T-cell (primary cell): ENCODE measurements around the gene SLC5A11. TPM values are rescaled to one million over a fixed set of nuclear protein-coding genes. Genes with fewer than 3 reads are reported as not detected.

Source experiments
- ATAC-seq, 4 experiments: fragments of 200-7000 bp in 3 of 4; fragments of 150-1000 bp in 1 of 4; cut with Tn5 transposase; replicated peaks in 1 of 4; 1 replicate in 3 of 4; 2 replicates in 1 of 4; pipeline ENCODE4 v1.10.0; 2021; ENCODE audit warnings: moderate library complexity in 3 of 4, mild to moderate bottlenecking in 2 of 4, moderate number of reproducible peaks in 1 of 4
- CTCF ChIA-PET, 2 donors: fragments of 300-600 bp; sonication (Branson Sonifier 250); formaldehyde crosslinking; loops; one replicate each; lab custom pipeline; 2022; ENCODE audit warnings: antibody characterized with exemption in 2 of 2; lab: Charles Lee
- POLR2A ChIA-PET, 2 donors: fragments of 300-600 bp; sonication (Branson Sonifier 250); formaldehyde crosslinking; loops; one replicate each; lab custom pipeline; 2022; ENCODE audit warnings: antibody characterized with exemption in 2 of 2; lab: Charles Lee
- DNase-seq, 35 experiments: peaks; one replicate each; pipeline versions ENCODE4 v3.0.0 to v3.0.0-alpha.2; 2013 to 2023
- H3K27ac ChIP-seq: one replicate; pipeline ENCODE4 v1.5.1; 2013; ENCODE audit warnings: low read length
- H3K27me3 ChIP-seq, 2 experiments: replicated peaks in 1 of 2; 1 replicate in 1 of 2; 2 replicates in 1 of 2; pipeline versions ENCODE4 v1.6.1 to v1.7.0; 2013; ENCODE audit warnings: low read length in 1 of 2, mixed read lengths in 1 of 2; ENCODE audit not compliant: control insufficient read depth in 2 of 2, insufficient read depth in 2 of 2; ENCODE audit errors: extremely low read depth in 1 of 2
- H3K36me3 ChIP-seq, 2 donors: 1 replicate in 1 of 2; 2 replicates in 1 of 2; pipeline versions ENCODE4 v1.6.1 to v1.7.0; 2013; ENCODE audit warnings: low read length in 1 of 2; ENCODE audit not compliant: control insufficient read depth in 2 of 2, insufficient read depth in 1 of 2; ENCODE audit errors: extremely low read depth in 1 of 2
- H3K4me1 ChIP-seq, 2 experiments: 1 replicate in 1 of 2; 2 replicates in 1 of 2; pipeline versions ENCODE4 v1.6.1 to v1.7.0; 2013; ENCODE audit warnings: low read length in 2 of 2, mixed read lengths in 1 of 2; ENCODE audit not compliant: insufficient read depth in 2 of 2, control insufficient read depth in 1 of 2; ENCODE audit errors: extremely low read depth in 1 of 2
- H3K4me3 ChIP-seq, 2 donors: 1 replicate in 1 of 2; 2 replicates in 1 of 2; pipeline versions ENCODE4 v1.5.1 to v1.7.0; 2013; ENCODE audit warnings: mild to moderate bottlenecking in 2 of 2, low read length in 1 of 2, moderate library complexity in 1 of 2; ENCODE audit not compliant: control insufficient read depth in 1 of 2; ENCODE audit errors: extremely low read depth in 1 of 2
- H3K9me3 ChIP-seq: 2 replicates; pipeline ENCODE4 v1.7.0; 2013
- H3K27ac Mint-ChIP-seq, 2 donors: one replicate each; pipeline ENCODE4 v1.8.0; 2020 to 2021; ENCODE audit warnings: mild to moderate bottlenecking in 2 of 2, mixed read lengths in 2 of 2
- H3K27me3 Mint-ChIP-seq, 2 donors: one replicate each; pipeline ENCODE4 v1.8.0; 2021 to 2022; ENCODE audit warnings: mixed read lengths in 2 of 2
- H3K36me3 Mint-ChIP-seq: one replicate; pipeline ENCODE4 v1.8.0; 2021; ENCODE audit warnings: mixed read lengths
- H3K4me1 Mint-ChIP-seq, 3 donors: one replicate each; pipeline ENCODE4 v1.8.0; 2020 to 2022; ENCODE audit warnings: mixed read lengths in 3 of 3, mild to moderate bottlenecking in 1 of 3
- H3K4me3 Mint-ChIP-seq, 3 donors: one replicate each; pipeline ENCODE4 v1.8.0; 2020 to 2022; ENCODE audit warnings: mild to moderate bottlenecking in 3 of 3, mixed read lengths in 3 of 3, moderate library complexity in 3 of 3
- H3K9me3 Mint-ChIP-seq, 3 donors: one replicate each; pipeline ENCODE4 v1.8.0; 2020 to 2022; ENCODE audit warnings: mixed read lengths in 3 of 3
- WGBS: methylation state at CpG from one replicate; pipeline ENCODE4 v1.1.5; 2013; ENCODE audit warnings: missing lambda C conversion rate; ENCODE audit not compliant: insufficient coverage; 5-methylcytosine and 5-hydroxymethylcytosine counted together
- total RNA-seq, 35 experiments: library from RNA in 6 of 35; stranded (reverse) in 6 of 35; fragments of 120-200 nt in 1 of 35; gene quantifications; one replicate each; pipeline versions ENCODE4 v1.2.1 to v1.2.4 and lab custom pipeline; 2013 to 2026

SLC5A11 gene
- total RNA-seq, 5 donors from 2014 or later (not counting 1 experiment from before 2014, with no cell fraction given) = 0.36 to 4.2 (median 0.62) TPM; not detected in 1

GRCh38 chr16:24929409-24929808, 83.6 kb downstream of the SLC5A11 start:
- Mint-ChIP-seq H3K36me3 (peaks cover 42% of the 10 kb centered on the region), H3K4me1 (no peaks in the 10 kb centered on the region), H3K27me3 (no peaks in the 10 kb centered on the region), H3K9me3 (no peaks in the 10 kb centered on the region), H3K4me3 (no peak overlapping the region), H3K27ac (no peak overlapping the region)
- no peaks in the 10 kb centered on the region for H3K27me3 ChIP-seq
- H3K27ac ChIP-seq = no peak overlapping the region
- no peak overlapping the region for H3K4me3 ChIP-seq
- H3K9me3 ChIP-seq = no peaks in the 10 kb centered on the region
- H3K4me1 ChIP-seq = no peaks in the 10 kb centered on the region
- ATAC-seq (no peak), DNase-seq (no peak)
- POLR2A ChIA-PET = no interaction called here
- WGBS = 95% methylated on average over 4 of the region's 5 CpGs
- H3K36me3 ChIP-seq = peaks cover 14 to 59% of the 10 kb centered on the region in 2 donors
- CTCF ChIA-PET = interaction anchor here in 1 of 2 donors (0.7 kb wide), 1 partner anchor 88 kb away, joined by 3 read pairs; no protein-coding TSS in a partner anchor

GRCh38 chr16:24930440-24930839, 84.7 kb downstream of the SLC5A11 start:
- CTCF ChIA-PET = no interaction called here
- H3K36me3 Mint-ChIP-seq = peaks cover 51% of the 10 kb centered on the region

GRCh38 chr16:24931091-24931490, 85.3 kb downstream of the SLC5A11 start:
- Histone ChIP-seq H3K4me1 (no peaks in the 10 kb centered on the region), H3K4me3 (no peak overlapping the region), H3K9me3 (no peaks in the 10 kb centered on the region), H3K27me3 (no peaks in the 10 kb centered on the region), H3K27ac (no peak overlapping the region), H3K36me3 (peaks cover 18 to 76% of the 10 kb centered on the region in 2 donors)
- no peaks in the 10 kb centered on the region for H3K27me3 Mint-ChIP-seq
- no peak overlapping the region for H3K27ac Mint-ChIP-seq
- no peak overlapping the region for H3K4me3 Mint-ChIP-seq
- no peaks in the 10 kb centered on the region for H3K4me1 Mint-ChIP-seq
- ChIA-PET CTCF (no interaction called here), POLR2A (no interaction called here)
- DNase-seq (no peak), ATAC-seq (no peak)
- WGBS = 93% methylated on average over 8 of the region's 12 CpGs
- H3K9me3 Mint-ChIP-seq = no peaks in the 10 kb centered on the region
- peaks cover 52% of the 10 kb centered on the region for H3K36me3 Mint-ChIP-seq

More at GRCh38 chr16:24930440-24930839, 84.7 kb downstream of the SLC5A11 start:
- Histone ChIP-seq H3K4me3 (no peak overlapping the region), H3K27ac (no peak overlapping the region), H3K36me3 (peaks cover 18 to 69% of the 10 kb centered on the region in 2 donors), H3K4me1 (no peaks in the 10 kb centered on the region), H3K9me3 (no peaks in the 10 kb centered on the region), H3K27me3 (no peaks in the 10 kb centered on the region)
- DNase-seq (no peak), ATAC-seq (no peak)
- Mint-ChIP-seq H3K4me1 (no peaks in the 10 kb centered on the region), H3K4me3 (no peak overlapping the region), H3K27ac (no peak overlapping the region), H3K9me3 (no peaks in the 10 kb centered on the region), H3K27me3 (no peaks in the 10 kb centered on the region)
- WGBS = 97% methylated on average over 3 of the region's 6 CpGs
- POLR2A ChIA-PET = no interaction called here

GRCh38 chr16:24935336-24935735, 89.6 kb downstream of the SLC5A11 start:
- no peaks in the 10 kb centered on the region for H3K27me3 Mint-ChIP-seq

GRCh38 chr16:24936151-24936550, 90.4 kb downstream of the SLC5A11 start:
- Mint-ChIP-seq H3K4me1 (no peaks in the 10 kb centered on the region), H3K27me3 (no peaks in the 10 kb centered on the region), H3K27ac (no peak overlapping the region), H3K9me3 (no peaks in the 10 kb centered on the region), H3K4me3 (no peak overlapping the region), H3K36me3 (peaks cover 57% of the 10 kb centered on the region)
- ChIA-PET CTCF (no interaction called here), POLR2A (no interaction called here)
- no peak for ATAC-seq
- Histone ChIP-seq H3K36me3 (peaks cover 27 to 75% of the 10 kb centered on the region in 2 donors), H3K4me3 (no peak overlapping the region), H3K27me3 (no peaks in the 10 kb centered on the region), H3K4me1 (no peaks in the 10 kb centered on the region), H3K27ac (no peak overlapping the region), H3K9me3 (no peaks in the 10 kb centered on the region)
- no peak for DNase-seq
- WGBS = 100% methylated on average over 2 of the region's 4 CpGs

More at GRCh38 chr16:24935336-24935735, 89.6 kb downstream of the SLC5A11 start:
- H3K36me3 Mint-ChIP-seq = peaks cover 54% of the 10 kb centered on the region
- H3K27ac ChIP-seq = no peak overlapping the region
- 92% methylated on average over 4 of the region's 6 CpGs for WGBS
- H3K9me3 ChIP-seq = no peaks in the 10 kb centered on the region
- H3K4me1 Mint-ChIP-seq = no peaks in the 10 kb centered on the region
- DNase-seq = no peak
- H3K4me3 ChIP-seq = no peak overlapping the region
- peaks cover 27 to 75% of the 10 kb centered on the region in 2 donors for H3K36me3 ChIP-seq
- H3K9me3 Mint-ChIP-seq = no peaks in the 10 kb centered on the region
- H3K27ac Mint-ChIP-seq = no peak overlapping the region
- H3K4me3 Mint-ChIP-seq = no peak overlapping the region
- no peaks in the 10 kb centered on the region for H3K27me3 ChIP-seq
- POLR2A ChIA-PET = no interaction called here
- no peaks in the 10 kb centered on the region for H3K4me1 ChIP-seq
- no peak for ATAC-seq
- CTCF ChIA-PET = interaction anchor here in 1 of 2 donors (0.6 kb wide), 1 partner anchor 297 kb away, joined by 4 read pairs; no protein-coding TSS in a partner anchor

- no peaks in the 10 kb centered on the region for H3K9me3 Mint-ChIP-seq
- no peaks in the 10 kb centered on the region for H3K27me3 Mint-ChIP-seq
- Histone ChIP-seq H3K4me1 (no peaks in the 10 kb centered on the region), H3K4me3 (no peak overlapping the region), H3K9me3 (no peaks in the 10 kb centered on the region), H3K27ac (no peak overlapping the region), H3K36me3 (peaks cover 25 to 70% of the 10 kb centered on the region in 2 donors), H3K27me3 (no peaks in the 10 kb centered on the region)
- H3K4me3 Mint-ChIP-seq = no peak overlapping the region
- ChIA-PET POLR2A (no interaction called here), CTCF (interaction anchor here in 1 of 2 donors (0.6 kb wide), 1 partner anchor 10 kb away, joined by 3 read pairs; no protein-coding TSS in a partner anchor)
- WGBS = over 99% methylated on average over 14 of the region's 14 CpGs
- H3K27ac Mint-ChIP-seq = no peak overlapping the region
- H3K4me1 Mint-ChIP-seq = no peaks in the 10 kb centered on the region
- DNase-seq = no peak
- ATAC-seq = no peak
- H3K36me3 Mint-ChIP-seq = peaks cover 57% of the 10 kb centered on the region
Measured at GRCh38 chr16:24939224-24939623, 93.5 kb downstream of the SLC5A11 start.
